Measurements from ENCODE around the gene PRPF31. TPM values are rescaled to one million over a fixed set of nuclear protein-coding genes. Genes with fewer than 3 reads are reported as not detected.
A peak's percentile ranks its signal among the peaks of the same experiment; 100 is the strongest.

PRPF31 gene
- total RNA-seq, 1 experiment from 2014 or later, result 109 TPM

- ChIA-PET POLR2A (ENCODE audit: low non-redundant PET) (no interaction called here), CTCF (no interaction called here)
- no peak for DNase-seq (ENCODE audit: low spot score)
- Histone ChIP-seq H3K9me3 (ENCODE audit: low read depth, low read length, poor library complexity, severe bottlenecking) (no peaks in the 10 kb centered on the region), H3K4me3 (ENCODE audit: low read depth, low read length, poor library complexity, severe bottlenecking) (no peak overlapping the region), H3K4me1 (ENCODE audit: insufficient read depth, low read length, poor library complexity, severe bottlenecking) (no peaks in the 10 kb centered on the region), H3K36me3 (ENCODE audit: insufficient read depth, low read length, poor library complexity, severe bottlenecking) (peaks cover 3% of the 10 kb centered on the region), H3K27ac (ENCODE audit: low read depth, low read length, poor library complexity, severe bottlenecking) (no peak overlapping the region), H3K27me3 (replicated peaks; ENCODE audit: insufficient read depth, low read depth, low read length, poor library complexity) (no peaks in the 10 kb centered on the region)
- BruUV-seq (replicated peaks), result TSS peak; percentile 33
- TF ChIP-seq EZH2 (IDR thresholded peaks at IDR 0.05; ENCODE audit: borderline replicate concordance, low read depth, low read length, poor library complexity, severe bottlenecking), result no peak
- TF ChIP-seq, protein P1, sequence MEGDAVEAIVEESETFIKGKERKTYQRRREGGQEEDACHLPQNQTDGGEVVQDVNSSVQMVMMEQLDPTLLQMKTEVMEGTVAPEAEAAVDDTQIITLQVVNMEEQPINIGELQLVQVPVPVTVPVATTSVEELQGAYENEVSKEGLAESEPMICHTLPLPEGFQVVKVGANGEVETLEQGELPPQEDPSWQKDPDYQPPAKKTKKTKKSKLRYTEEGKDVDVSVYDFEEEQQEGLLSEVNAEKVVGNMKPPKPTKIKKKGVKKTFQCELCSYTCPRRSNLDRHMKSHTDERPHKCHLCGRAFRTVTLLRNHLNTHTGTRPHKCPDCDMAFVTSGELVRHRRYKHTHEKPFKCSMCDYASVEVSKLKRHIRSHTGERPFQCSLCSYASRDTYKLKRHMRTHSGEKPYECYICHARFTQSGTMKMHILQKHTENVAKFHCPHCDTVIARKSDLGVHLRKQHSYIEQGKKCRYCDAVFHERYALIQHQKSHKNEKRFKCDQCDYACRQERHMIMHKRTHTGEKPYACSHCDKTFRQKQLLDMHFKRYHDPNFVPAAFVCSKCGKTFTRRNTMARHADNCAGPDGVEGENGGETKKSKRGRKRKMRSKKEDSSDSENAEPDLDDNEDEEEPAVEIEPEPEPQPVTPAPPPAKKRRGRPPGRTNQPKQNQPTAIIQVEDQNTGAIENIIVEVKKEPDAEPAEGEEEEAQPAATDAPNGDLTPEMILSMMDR (conservative IDR thresholded peaks at IDR 0.05; ENCODE audit: low read depth, low read length), result no peak
- intact Hi-C loops (cut with micrococcal nuclease; ENCODE audit: unreplicated experiment), result no loop called here
These were observed 63.8 kb downstream of the PRPF31 start for GRCh38 chr19:54179262-54179852.

DNA sequence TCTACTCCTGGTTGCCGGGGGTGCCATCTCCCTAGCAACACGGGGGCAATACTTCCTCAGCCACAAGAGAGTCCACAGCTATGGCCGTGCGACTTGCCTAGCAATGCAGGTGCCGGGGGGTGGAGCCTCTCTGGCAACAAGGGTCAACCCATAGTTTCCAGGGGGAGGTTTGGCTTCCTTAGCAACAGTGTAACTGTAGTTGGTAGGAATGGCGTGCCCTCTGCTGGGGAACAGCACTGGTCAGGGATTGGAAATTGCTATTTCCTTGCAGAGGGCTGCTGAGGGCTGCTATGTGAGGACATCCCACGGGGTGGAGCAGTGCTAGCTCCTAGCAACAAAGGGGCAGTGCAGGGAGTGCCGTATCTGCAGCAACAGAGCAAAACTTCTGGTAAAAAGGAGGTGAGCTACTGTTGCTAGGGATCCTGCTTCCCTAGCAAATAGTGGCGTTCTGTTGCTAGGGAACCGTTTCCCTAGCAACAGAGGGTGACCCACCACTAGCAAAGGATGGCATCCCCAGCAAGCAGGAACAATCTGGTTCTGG is 64.4 kb downstream of the PRPF31 start:
- TF ChIP-seq EZH2 (IDR thresholded peaks at IDR 0.05; ENCODE audit: borderline replicate concordance, low read depth, low read length, poor library complexity, severe bottlenecking), result no peak
- TF ChIP-seq, protein P1 (conservative IDR thresholded peaks at IDR 0.05; ENCODE audit: low read depth, low read length), result no peak
- peak; percentile 27 for DNase-seq (ENCODE audit: low spot score)
- no TSS peak for BruUV-seq (replicated peaks)
- ChIA-PET CTCF (no interaction called here), POLR2A (ENCODE audit: low non-redundant PET) (no interaction called here)
- H3K27ac ChIP-seq (ENCODE audit: low read depth, low read length, poor library complexity, severe bottlenecking), result no peak overlapping the region
- intact Hi-C loops (cut with micrococcal nuclease; ENCODE audit: unreplicated experiment), result no loop called here
- peaks cover 3% of the 10 kb centered on the region for H3K36me3 ChIP-seq (ENCODE audit: insufficient read depth, low read length, poor library complexity, severe bottlenecking)
- no peak overlapping the region for H3K4me3 ChIP-seq (ENCODE audit: low read depth, low read length, poor library complexity, severe bottlenecking)
- no peaks in the 10 kb centered on the region for H3K4me1 ChIP-seq (ENCODE audit: insufficient read depth, low read length, poor library complexity, severe bottlenecking)
- no peaks in the 10 kb centered on the region for H3K27me3 ChIP-seq (replicated peaks; ENCODE audit: insufficient read depth, low read depth, low read length, poor library complexity)
- H3K9me3 ChIP-seq (ENCODE audit: low read depth, low read length, poor library complexity, severe bottlenecking), result no peaks in the 10 kb centered on the region

- Histone ChIP-seq H3K27me3 (replicated peaks; ENCODE audit: insufficient read depth, low read depth, low read length, poor library complexity) (no peaks in the 10 kb centered on the region), H3K36me3 (ENCODE audit: insufficient read depth, low read length, poor library complexity, severe bottlenecking) (peaks cover 3% of the 10 kb centered on the region), H3K4me3 (ENCODE audit: low read depth, low read length, poor library complexity, severe bottlenecking) (no peak overlapping the region), H3K27ac (ENCODE audit: low read depth, low read length, poor library complexity, severe bottlenecking) (no peak overlapping the region), H3K9me3 (ENCODE audit: low read depth, low read length, poor library complexity, severe bottlenecking) (no peaks in the 10 kb centered on the region), H3K4me1 (ENCODE audit: insufficient read depth, low read length, poor library complexity, severe bottlenecking) (no peaks in the 10 kb centered on the region)
- intact Hi-C loops (cut with micrococcal nuclease; ENCODE audit: unreplicated experiment), result no loop called here
- ChIA-PET POLR2A (ENCODE audit: low non-redundant PET) (no interaction called here), CTCF (no interaction called here)
- no peak for TF ChIP-seq EZH2 (IDR thresholded peaks at IDR 0.05; ENCODE audit: borderline replicate concordance, low read depth, low read length, poor library complexity, severe bottlenecking)
- TF ChIP-seq, protein P1 (conservative IDR thresholded peaks at IDR 0.05; ENCODE audit: low read depth, low read length), result no peak
- DNase-seq (ENCODE audit: low spot score), result no peak
- BruUV-seq (replicated peaks), result no TSS peak
These were observed 65.1 kb downstream of the PRPF31 start for GRCh38 chr19:54180691-54181091.

Other genes with a start within 250 kb of the PRPF31 start
- 51.3 and 53.2 TPM in 2 replicates for gene MYADM, start 247.9 kb upstream of the PRPF31 start, total RNA-seq (2021)
- gene PRKCG, start 233.6 kb upstream of the PRPF31 start, total RNA-seq (2021), result 0.57 and 0.84 TPM in 2 replicates
- gene CACNG7, start 206.5 kb upstream of the PRPF31 start, total RNA-seq (2021), result not detected in 2 replicates
- 1.3 TPM in 2 replicates for gene CACNG8, start 152.8 kb upstream of the PRPF31 start, total RNA-seq (2021)
- 0.50 TPM in 1 of 2 replicates, not detected in the other for gene CACNG6, start 124.1 kb upstream of the PRPF31 start, total RNA-seq (2021)
- gene VSTM1, start 51.9 kb upstream of the PRPF31 start, total RNA-seq (2021), result not detected in 2 replicates
- gene TARM1, start 34.4 kb upstream of the PRPF31 start, total RNA-seq (2021), result not detected in 2 replicates
- gene OSCAR, start 15.0 kb upstream of the PRPF31 start, total RNA-seq (2021), result 0.47 and 0.61 TPM in 2 replicates
- 144 and 148 TPM in 2 replicates for gene NDUFA3, start 12.9 kb upstream of the PRPF31 start, total RNA-seq (2021)
- 31.1 and 31.4 TPM in 2 replicates for gene TFPT, start 97 bp upstream of the PRPF31 start, total RNA-seq (2021)
- 90.8 and 102 TPM in 2 replicates for gene CNOT3, start 22.0 kb downstream of the PRPF31 start, total RNA-seq (2021)
- 8.8 and 9.7 TPM in 2 replicates for gene LENG1, start 44.0 kb downstream of the PRPF31 start, total RNA-seq (2021)
- 0.58 and 0.96 TPM in 2 replicates for gene TMC4, start 57.4 kb downstream of the PRPF31 start, total RNA-seq (2021)
- gene MBOAT7, start 73.8 kb downstream of the PRPF31 start, total RNA-seq (2021), result 107 and 109 TPM in 2 replicates
- 56.9 and 64.7 TPM in 2 replicates for gene TSEN34, start 75.6 kb downstream of the PRPF31 start, total RNA-seq (2021)
- 944 and 951 TPM in 2 replicates for gene RPS9, start 85.1 kb downstream of the PRPF31 start, total RNA-seq (2021)
- gene LILRB3, start 107.3 kb downstream of the PRPF31 start, total RNA-seq (2021), result not detected in 2 replicates
- gene LILRA6, start 127.0 kb downstream of the PRPF31 start, total RNA-seq (2021), result not detected in 2 replicates
- not detected in 2 replicates for gene LILRB5, start 141.5 kb downstream of the PRPF31 start, total RNA-seq (2021)
- gene LILRB2, start 165.4 kb downstream of the PRPF31 start, total RNA-seq (2021), result not detected in 2 replicates
- not detected in 2 replicates for gene LILRA5, start 197.4 kb downstream of the PRPF31 start, total RNA-seq (2021)
- gene LILRA4, start 223.4 kb downstream of the PRPF31 start, total RNA-seq (2021), result not detected in 2 replicates
- gene LAIR1, start 249.2 kb downstream of the PRPF31 start, total RNA-seq (2021), result not detected in 2 replicates

All from A673 (cell line).